ENCODE measurements around the gene POLR2I.
"Not testable (repeated sequence)": the region's sequence is repeated elsewhere in the genome, so short reads cannot be mapped to it uniquely, and the experiment has no call there.

The POLR2I gene

DNA sequence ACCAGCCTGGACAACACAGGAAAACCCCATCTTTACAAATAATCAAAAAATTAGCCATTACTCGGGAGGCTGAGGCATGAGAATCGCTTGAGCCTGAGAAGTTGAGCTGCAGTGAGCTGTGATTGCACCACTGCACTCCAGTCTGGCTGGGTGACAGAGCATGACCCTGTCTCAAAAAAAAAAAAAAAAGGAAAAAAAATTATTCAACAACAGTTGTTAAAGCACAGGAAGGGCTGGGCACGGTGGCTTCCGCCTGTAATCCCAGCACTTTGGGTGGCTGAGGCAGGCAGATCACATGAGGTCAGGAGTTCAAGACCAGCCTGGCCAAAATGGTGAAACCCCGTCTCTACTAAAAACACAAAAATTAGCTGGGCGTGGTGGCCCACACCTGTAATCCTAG lies 16.5 kb upstream of the POLR2I start:
- DNase-seq (ENCODE audit: low spot score) = not testable (repeated sequence)

DNA sequence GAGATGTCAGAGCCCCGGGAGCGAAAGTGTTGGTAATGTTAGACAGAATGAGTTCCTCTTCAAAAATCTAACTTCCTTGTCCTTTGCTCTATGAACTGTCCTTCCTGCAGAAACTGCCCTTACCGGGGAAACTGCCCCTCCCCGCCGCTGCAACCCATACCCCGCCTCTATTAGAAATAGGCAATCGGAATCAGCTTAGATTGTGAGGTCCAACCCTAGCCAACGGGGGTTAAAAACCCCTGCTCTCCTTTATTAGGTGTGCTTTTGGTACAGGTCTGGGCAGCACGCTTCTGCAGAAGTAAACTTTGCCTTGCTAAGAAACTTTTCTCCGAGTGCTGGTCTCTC lies 13.7 kb upstream of the POLR2I start:
- no peak for DNase-seq (ENCODE audit: low spot score)

- DNase-seq (ENCODE audit: low spot score) = no peak
Measured at GRCh38 chr19:36125557-36125956, 10.9 kb upstream of the POLR2I start.

GRCh38 chr19:36121486-36122124 lies 6.9 kb upstream of the POLR2I start:
- DNase-seq (ENCODE audit: low spot score) = no peak

DNA sequence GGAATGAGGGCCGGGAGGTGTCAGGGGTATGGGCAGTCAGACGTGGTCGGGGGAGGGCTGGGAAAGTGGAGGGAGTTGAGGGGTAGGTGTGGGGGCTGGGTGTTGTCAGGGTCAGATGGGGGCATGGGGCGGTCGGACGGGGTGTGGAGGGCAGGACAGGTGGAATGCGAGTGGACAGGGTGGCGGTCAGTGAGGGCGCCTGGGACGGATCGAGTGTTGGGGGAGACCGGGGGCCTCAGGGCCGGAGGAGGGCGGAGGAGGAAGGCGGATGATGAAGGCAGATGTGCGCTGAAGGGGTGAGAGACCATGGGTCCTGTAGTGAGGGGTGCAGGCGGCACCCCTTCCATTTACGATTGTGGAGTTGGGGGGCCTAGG lies 6.3 kb upstream of the POLR2I start:
- no peak for DNase-seq (ENCODE audit: low spot score)

DNA sequence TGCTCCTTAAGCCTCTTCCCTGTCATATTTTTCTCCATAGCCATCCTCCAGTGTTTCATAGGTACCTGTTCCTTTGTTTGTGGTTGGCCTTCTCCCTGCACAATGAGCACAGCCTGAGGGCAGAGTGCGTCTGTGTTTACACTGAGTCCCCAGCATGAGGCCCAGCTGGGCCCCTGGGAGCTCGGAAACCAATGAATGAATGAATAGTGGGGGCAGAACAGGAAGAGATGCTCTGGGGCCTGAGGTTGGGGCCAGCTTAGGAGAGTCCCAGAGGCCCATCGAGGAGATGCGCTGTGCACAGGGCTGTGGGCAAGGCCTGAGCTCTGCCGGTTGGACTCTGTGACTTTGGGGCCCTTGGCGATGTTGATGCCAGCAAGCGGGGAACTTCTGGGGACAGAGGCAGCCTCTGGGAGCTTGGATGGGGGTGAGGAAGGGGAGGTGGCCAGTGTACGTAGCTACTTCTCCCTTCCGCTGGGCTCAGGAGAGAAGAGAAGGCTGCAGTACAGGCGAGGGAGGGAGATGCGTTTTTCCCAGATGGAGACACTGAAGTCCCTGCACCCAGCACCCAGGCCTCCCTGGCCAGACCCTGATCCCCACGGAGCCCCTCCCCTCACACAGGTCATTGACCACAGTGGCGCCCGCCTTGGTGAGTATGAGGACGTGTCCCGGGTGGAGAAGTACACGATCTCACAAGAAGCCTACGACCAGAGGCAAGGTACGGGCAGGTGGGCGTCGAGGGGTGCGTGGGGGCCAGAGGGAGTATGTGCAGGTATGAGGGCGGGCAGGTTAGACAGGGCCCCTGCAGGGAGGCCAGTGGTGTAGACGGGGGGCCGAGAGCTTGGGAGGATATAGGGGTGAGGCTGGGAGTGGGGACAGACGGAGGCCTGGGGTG lies 5.7 kb upstream of the POLR2I start:
- no peak for DNase-seq (ENCODE audit: low spot score)

DNA sequence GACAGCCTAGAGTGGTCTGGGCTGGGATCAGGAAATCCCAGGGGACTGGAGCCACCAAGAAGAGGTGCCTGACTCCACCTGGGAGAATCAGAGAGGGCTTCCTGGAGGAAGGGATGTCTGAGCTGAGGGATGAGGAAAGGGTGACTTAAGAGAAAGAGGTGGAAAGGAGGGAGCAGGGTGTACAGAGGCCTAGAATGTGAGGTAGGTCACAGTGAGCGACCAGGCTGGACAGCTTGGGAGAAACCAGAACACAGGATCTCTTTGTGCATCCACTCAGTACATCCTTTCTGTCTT lies 1.6 kb upstream of the POLR2I start:
- DNase-seq (ENCODE audit: low spot score) = no peak

- peak; percentile 43 for DNase-seq (ENCODE audit: low spot score)
Measured at GRCh38 chr19:36115453-36116343, 1.0 kb upstream of the POLR2I start, which contains the start of gene TBCB. TSS of gene TBCB (plus strand) at chr19:36115468. CDS start at chr19:36115561, 93 bp downstream.

- DNase-seq (ENCODE audit: low spot score) = peak; percentile 48
Measured at GRCh38 chr19:36113894-36114720, 568 bp downstream of the POLR2I start.

GRCh38 chr19:36113425-36113824 lies 1.2 kb downstream of the POLR2I start:
- DNase-seq (ENCODE audit: low spot score) = no peak

DNA sequence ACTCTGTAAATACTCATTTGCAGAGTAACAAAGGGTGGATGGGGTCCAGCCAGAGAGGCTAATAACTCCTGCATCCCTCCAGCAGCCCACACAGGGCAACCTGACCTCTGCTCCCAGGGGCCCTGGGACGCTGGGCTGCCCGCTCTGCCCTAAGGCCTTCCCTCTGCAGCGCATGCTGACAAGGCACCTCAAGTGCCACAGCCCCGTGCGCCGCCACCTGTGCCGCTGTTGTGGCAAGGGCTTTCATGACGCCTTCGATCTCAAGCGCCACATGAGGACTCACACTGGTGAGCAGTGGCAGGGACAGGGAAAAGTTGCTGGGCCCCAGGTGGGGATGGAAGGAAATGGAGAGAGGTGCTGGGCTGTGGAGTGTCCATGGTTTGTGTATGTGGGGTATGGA lies 2.0 kb downstream of the POLR2I start:
- DNase-seq (ENCODE audit: low spot score) = no peak

- DNase-seq (ENCODE audit: low spot score) = no peak
Measured at GRCh38 chr19:36111200-36111539, 3.5 kb downstream of the POLR2I start.

DNA sequence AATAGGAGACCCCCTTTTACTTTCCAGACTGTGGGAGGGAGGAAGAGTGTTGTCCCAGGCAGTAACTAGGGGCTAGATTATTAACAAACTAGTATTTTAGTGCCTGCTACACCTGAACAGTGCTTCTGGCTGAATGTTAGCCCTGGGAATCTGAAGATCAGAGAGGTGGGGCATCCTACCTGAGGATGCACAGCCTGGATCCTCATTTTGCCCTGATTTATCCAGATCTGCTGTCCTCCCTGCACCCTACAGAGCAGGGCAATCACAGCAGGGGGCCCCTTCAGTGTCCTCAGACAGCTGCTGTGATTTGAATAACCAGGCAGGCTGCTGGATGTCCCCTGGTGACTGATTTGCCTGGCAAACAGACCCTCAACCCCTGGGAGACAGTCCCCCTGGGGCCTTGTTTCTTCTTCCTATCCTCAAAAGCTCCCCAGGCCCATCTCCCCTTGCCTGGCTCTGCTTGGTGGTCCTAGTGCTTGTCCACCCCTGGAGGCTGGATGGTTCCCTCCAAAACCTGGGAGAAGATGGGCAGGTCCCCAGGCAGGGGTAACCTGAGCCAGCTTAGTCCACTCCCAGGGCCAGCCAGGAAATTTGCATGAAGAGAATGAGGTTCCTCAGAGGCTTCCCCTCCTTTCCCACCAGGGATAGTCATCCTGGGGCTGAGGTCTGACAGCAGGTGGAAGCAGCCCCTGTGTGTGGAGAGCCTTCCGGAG lies 4.0 kb downstream of the POLR2I start, which contains the start of gene OVOL3:
Gene OVOL3 (plus strand): TSS at position 657 of the 713 bp plus-strand sequence. CDS start 60 bp downstream, outside the sequence.
- no peak for DNase-seq (ENCODE audit: low spot score)

- DNase-seq (ENCODE audit: low spot score) = no peak
Measured at GRCh38 chr19:36108684-36109083, 6.0 kb downstream of the POLR2I start.

DNA sequence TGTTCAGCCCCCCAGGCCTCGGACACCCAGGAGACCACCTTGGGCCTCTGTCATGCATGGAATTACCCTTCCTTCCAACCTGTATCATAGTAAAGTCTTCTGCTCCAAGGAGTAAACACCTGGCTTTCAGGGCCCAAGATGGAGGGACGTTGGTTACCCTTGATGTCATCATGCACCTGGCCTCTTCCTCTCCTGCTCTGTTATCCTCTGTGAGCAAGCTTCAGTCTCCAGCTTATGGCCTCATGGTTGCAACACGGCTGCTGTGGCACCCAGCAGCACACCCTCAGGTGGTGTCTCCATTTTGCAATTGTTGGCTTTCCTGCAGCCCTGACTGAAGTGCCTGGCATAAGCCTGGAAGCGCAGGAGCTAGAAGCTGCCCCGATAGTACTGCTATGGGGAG lies 7.7 kb downstream of the POLR2I start:
- DNase-seq (ENCODE audit: low spot score) = no peak

- no peak for DNase-seq (ENCODE audit: low spot score)
Measured at GRCh38 chr19:36106441-36106840, 8.2 kb downstream of the POLR2I start.

- DNase-seq (ENCODE audit: low spot score) = peak; percentile 24
Measured at GRCh38 chr19:36103842-36104552, 10.7 kb downstream of the POLR2I start.

DNA sequence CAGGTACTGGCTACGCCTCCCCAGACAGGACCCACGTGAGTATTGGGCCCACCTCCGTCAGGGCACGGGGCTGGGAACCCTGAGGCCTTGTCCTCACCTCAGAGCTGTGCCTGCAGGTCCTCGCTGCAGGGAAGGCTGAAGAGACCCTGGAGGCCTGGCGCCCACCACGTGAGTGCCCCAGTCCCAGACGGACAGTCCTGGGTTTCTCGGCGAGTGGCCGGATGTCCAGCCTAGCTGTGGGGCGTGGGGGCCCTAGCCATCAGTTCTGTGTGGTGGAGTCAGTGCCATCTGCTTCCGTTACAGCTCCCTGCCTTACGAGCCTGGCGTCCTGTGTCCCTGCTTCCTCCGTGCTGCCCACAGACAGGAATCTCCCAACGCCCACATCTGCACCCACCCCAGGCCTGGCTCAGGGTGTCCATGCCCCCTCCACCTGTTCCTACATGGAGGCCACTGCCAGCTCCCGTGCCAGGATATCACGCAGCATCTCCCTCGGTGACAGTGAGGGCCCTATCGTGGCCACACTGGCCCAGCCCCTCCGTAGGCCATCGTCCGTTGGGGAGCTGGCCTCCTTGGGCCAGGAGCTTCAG lies 11.5 kb downstream of the POLR2I start:
- no peak for DNase-seq (ENCODE audit: low spot score)

DNA sequence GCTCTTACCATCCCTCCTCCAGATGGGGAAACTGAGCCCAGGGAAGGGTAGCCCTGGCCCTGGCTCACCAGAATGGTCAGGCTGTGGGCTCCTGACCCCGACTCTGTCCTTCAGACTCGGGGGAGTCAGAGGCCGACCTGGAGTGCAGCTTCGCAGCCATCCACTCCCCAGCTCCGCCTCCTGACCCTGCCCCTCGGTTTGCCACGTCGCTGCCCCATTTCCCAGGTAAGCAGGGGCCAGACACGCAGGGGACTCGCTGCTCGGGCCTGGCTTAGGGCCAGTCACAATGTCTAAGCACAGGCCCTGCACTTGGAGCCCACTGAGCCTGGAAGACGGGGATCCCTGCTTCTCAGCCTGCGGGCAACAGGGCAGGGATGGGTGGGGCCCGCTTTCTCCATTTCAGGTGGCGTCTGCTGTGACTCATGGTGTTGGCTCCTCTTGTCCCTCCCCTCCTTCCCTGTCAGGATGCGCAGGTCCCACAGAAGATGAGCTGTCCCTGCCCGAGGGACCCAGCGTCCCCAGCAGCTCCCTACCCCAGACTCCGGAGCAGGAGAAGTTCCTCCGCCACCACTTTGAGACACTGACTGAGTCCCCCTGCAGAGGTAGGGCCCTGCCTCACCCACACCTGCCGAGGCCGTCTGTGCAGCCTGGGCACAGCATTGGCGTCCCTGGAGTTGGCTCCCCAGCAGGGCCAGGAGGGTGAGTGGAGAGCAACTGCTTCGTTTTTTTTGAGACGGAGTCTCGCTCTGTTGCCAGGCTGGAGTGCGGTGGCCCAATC lies 12.9 kb downstream of the POLR2I start:
- no peak for DNase-seq (ENCODE audit: low spot score)

Measured in RKO (cell line).